HFF-Myc (cell line): ENCODE measurements around the gene CFDP1.

Experiments
- DNase-seq: peaks from one replicate; pipeline ENCODE4 v3.0.0-alpha.2; 2011; ENCODE audit warnings: low read depth; ENCODE audit errors: extremely low read depth
- H3K4me3 ChIP-seq: replicated peaks from 2 replicates; pipeline ENCODE4 v1.5.1; 2011; ENCODE audit warnings: low read depth, mild to moderate bottlenecking, control low read depth, low read length
- CTCF ChIP-seq: IDR thresholded peaks from 2 replicates; pipeline ENCODE4 v1.5.1; 2012; ENCODE audit warnings: mild to moderate bottlenecking, low read depth, low read length, control low read depth; ENCODE audit errors: missing control alignments

The CFDP1 gene

GRCh38 chr16:75318737-75319136 lies 114.6 kb downstream of the CFDP1 start:
- TF ChIP-seq CTCF = no peak
- DNase-seq = no peak
- no peak overlapping the region for H3K4me3 ChIP-seq

- no peak for DNase-seq
- TF ChIP-seq CTCF = no peak
Measured at GRCh38 chr16:75317532-75317931, 115.8 kb downstream of the CFDP1 start.

GRCh38 chr16:75317101-75317522 lies 116.2 kb downstream of the CFDP1 start:
- no peak for TF ChIP-seq CTCF
- no peak for DNase-seq
- no peak overlapping the region for H3K4me3 ChIP-seq

More at GRCh38 chr16:75317532-75317931, 115.8 kb downstream of the CFDP1 start:
- no peak overlapping the region for H3K4me3 ChIP-seq

- no peak for DNase-seq
- no peak for TF ChIP-seq CTCF
Measured at GRCh38 chr16:75315539-75316306, 117.6 kb downstream of the CFDP1 start.

DNA sequence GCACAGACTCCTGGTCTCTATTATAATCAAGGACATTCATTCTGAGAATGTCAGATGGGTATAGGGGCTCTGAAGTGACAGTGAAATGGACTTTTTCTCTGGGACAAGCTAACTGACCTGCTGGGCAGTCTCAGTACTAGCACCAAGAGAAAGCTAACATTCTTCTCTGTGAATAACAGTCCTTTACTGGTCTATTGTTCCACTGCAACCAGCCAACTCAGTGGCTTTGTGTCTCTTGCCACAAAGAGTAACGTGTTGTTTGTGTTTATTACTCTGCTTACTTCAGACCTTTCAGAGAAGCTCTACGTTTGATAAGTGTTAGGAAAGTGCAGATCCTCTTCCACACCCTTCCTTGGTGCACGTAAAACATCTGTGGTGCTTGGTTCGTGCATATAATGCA lies 120.4 kb downstream of the CFDP1 start:
- TF ChIP-seq CTCF = no peak
- no peak for DNase-seq
- H3K4me3 ChIP-seq = no peak overlapping the region

More at GRCh38 chr16:75315539-75316306, 117.6 kb downstream of the CFDP1 start:
- no peak overlapping the region for H3K4me3 ChIP-seq

GRCh38 chr16:75311383-75311938 lies 121.8 kb downstream of the CFDP1 start:
- no peak for TF ChIP-seq CTCF
- no peak overlapping the region for H3K4me3 ChIP-seq
- no peak for DNase-seq
